Uterus (tissue), 2 donors: ENCODE results near the gene ACTA2.

Source experiments
- CTCF ChIP-seq, 4 experiments: fragments of 200-600 bp in 2 of 4; fragments of 450-650 bp in 2 of 4; sonication (generic) in 2 of 4; IDR thresholded peaks; one replicate each; pipeline ENCODE4 v1.5.1; 2016 to 2019; ENCODE audit warnings: antibody characterized with exemption in 4 of 4, mild to moderate bottlenecking in 2 of 4, moderate library complexity in 1 of 4
- POLR2A ChIP-seq, 2 donors: fragments of 450-650 bp; IDR thresholded peaks; one replicate each; pipeline ENCODE4 v1.6.1; 2016; ENCODE audit warnings: antibody characterized with exemption in 2 of 2, mild to moderate bottlenecking in 1 of 2, moderate library complexity in 1 of 2

GRCh38 chr10:88923520-88923919 is 29.1 kb downstream of the ACTA2 start:
- TF ChIP-seq CTCF (IDR thresholded peaks at IDR 0.05) (no peak), POLR2A (IDR thresholded peaks at IDR 0.05) (no peak)
